ENCODE data around the gene FAM241A.

The FAM241A gene

DNA sequence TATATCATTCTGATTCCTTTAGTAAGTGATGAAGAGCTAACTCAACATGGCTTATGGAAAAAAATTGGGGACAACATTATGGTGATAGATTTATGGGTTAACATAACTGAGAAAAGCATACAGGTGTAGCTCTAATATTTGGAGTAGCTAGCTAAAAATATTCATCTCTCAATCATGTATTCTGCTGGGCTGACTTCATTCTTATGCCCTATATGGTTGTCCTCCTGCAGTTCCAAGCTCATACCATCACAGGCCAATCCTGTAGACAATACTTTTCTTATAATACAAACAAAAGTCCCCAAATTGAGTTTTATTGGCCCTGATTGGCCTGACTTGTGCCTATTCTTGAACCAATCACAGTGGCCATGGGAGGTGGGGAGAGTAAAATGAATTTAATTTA is 6.7 kb upstream of the FAM241A start:
- DNase-seq (ENCODE audit: low spot score) = no peak
- TF ChIP-seq, protein P1, sequence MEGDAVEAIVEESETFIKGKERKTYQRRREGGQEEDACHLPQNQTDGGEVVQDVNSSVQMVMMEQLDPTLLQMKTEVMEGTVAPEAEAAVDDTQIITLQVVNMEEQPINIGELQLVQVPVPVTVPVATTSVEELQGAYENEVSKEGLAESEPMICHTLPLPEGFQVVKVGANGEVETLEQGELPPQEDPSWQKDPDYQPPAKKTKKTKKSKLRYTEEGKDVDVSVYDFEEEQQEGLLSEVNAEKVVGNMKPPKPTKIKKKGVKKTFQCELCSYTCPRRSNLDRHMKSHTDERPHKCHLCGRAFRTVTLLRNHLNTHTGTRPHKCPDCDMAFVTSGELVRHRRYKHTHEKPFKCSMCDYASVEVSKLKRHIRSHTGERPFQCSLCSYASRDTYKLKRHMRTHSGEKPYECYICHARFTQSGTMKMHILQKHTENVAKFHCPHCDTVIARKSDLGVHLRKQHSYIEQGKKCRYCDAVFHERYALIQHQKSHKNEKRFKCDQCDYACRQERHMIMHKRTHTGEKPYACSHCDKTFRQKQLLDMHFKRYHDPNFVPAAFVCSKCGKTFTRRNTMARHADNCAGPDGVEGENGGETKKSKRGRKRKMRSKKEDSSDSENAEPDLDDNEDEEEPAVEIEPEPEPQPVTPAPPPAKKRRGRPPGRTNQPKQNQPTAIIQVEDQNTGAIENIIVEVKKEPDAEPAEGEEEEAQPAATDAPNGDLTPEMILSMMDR (IDR thresholded peaks at IDR 0.05; ENCODE audit: extremely low read depth, missing control alignments) = no peak

- no peak for DNase-seq (ENCODE audit: low spot score)
Observed at GRCh38 chr4:112140536-112140935, 4.7 kb upstream of the FAM241A start.

DNA sequence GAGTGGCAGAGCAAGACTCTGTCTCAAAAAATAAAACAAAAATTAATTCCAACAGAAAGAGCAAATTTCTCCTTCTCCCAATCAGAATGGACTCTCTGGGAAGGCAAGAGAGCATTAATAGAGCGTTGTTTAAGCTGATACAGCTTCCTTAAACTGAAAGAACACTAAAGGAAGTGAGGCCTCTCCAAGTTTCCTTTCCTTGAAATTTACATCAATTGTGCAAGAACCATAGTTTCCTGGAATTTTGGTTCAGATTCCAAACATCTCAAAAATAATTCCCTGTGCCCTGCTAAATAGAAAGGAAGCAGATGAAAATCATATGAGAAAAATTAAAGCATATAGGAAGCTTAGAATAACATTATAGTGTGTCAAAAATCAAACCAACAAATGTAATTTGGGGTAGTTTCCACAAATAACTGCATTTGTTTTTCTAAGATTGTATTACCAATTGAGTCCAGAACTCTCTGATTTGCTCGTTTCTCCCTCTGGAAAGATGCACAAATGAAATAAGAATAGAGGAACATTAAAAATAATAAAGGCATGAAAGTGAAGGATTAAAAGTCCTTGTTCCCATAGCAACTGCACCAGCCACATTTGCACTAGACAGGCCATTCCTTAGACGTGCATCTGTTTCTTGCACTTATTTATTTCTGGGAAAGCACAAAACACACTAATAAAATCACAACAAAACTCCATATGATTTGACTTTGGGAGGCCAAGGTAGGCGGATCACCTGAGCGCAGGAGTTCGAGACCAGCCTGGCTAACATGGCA is 3.7 kb upstream of the FAM241A start:
- TF ChIP-seq, protein P1 (IDR thresholded peaks at IDR 0.05; ENCODE audit: extremely low read depth, missing control alignments) = no peak
- no peak for DNase-seq (ENCODE audit: low spot score)

More at GRCh38 chr4:112140536-112140935, 4.7 kb upstream of the FAM241A start:
- TF ChIP-seq, protein P1 (IDR thresholded peaks at IDR 0.05; ENCODE audit: extremely low read depth, missing control alignments) = no peak

DNA sequence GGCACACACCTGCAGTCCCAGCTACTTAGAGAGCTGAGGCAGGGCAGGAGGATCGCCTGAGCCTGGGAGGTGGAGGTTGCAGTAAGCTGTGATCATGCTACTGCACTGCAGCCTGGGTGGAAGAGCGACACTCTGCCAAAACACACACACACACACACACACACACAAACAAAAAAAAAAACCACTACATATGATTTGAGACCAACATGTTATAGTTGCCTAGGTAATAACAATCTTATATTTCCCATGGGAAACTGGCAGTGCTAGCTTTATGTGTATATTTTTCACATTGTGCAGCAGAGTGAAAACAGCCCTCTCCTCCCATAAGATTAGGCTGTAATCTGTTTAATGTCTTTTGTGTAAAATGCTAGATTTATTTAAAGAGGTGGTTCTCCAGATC is 3.1 kb upstream of the FAM241A start:
- DNase-seq (ENCODE audit: low spot score) = no peak

DNA sequence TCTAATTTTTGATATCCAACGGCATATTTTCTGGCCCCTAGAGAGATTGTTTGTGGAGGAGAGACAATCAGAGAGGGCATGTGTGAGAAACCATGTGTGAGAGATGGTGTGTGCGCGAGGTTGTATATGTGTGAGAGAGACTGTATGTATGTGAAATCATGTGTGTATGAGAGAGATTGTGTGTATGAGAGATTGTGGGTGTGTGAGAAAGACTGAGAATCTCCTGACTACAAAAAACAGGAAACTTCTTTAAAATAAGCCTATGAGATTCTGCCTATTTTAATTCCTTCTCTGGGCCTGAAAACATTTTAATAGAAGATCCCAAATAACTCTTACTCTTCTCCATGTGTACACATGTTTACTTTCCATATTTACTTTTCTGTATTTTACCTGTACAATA is 1.5 kb upstream of the FAM241A start:
- TF ChIP-seq, protein P1 (IDR thresholded peaks at IDR 0.05; ENCODE audit: extremely low read depth, missing control alignments) = no peak

More for the DNA sequence above, 3.1 kb upstream of the FAM241A start:
- TF ChIP-seq, protein P1 (IDR thresholded peaks at IDR 0.05; ENCODE audit: extremely low read depth, missing control alignments) = no peak

GRCh38 chr4:112144546-112145325 is 518 bp upstream of the FAM241A start:
- DNase-seq (ENCODE audit: low spot score) = no peak
- TF ChIP-seq, protein P1 (IDR thresholded peaks at IDR 0.05; ENCODE audit: extremely low read depth, missing control alignments) = no peak

More for the DNA sequence above, 1.5 kb upstream of the FAM241A start:
- no peak for DNase-seq (ENCODE audit: low spot score)
